Fibroblast of lung (primary cell): ENCODE measurements around the gene ZNF385A.

Experiments
- EZH2 ChIP-seq: IDR thresholded peaks from 2 replicates; pipeline ENCODE4 v1.5.1; 2012; ENCODE audit warnings: low read length, control low read depth, mild to moderate bottlenecking; ENCODE audit errors: missing control alignments
- TF ChIP-seq, protein P1 (sequence below), 2 donors: IDR thresholded peaks in 1 of 2; conservative IDR thresholded peaks in 1 of 2; 1 replicate in 1 of 2; 2 replicates in 1 of 2; pipeline ENCODE4 v1.5.1; 2011 to 2012; ENCODE audit warnings: low read length in 2 of 2, control low read depth in 1 of 2, inconsistent platforms in 1 of 2, low read depth in 1 of 2, mild to moderate bottlenecking in 1 of 2

- TF ChIP-seq, protein P1, sequence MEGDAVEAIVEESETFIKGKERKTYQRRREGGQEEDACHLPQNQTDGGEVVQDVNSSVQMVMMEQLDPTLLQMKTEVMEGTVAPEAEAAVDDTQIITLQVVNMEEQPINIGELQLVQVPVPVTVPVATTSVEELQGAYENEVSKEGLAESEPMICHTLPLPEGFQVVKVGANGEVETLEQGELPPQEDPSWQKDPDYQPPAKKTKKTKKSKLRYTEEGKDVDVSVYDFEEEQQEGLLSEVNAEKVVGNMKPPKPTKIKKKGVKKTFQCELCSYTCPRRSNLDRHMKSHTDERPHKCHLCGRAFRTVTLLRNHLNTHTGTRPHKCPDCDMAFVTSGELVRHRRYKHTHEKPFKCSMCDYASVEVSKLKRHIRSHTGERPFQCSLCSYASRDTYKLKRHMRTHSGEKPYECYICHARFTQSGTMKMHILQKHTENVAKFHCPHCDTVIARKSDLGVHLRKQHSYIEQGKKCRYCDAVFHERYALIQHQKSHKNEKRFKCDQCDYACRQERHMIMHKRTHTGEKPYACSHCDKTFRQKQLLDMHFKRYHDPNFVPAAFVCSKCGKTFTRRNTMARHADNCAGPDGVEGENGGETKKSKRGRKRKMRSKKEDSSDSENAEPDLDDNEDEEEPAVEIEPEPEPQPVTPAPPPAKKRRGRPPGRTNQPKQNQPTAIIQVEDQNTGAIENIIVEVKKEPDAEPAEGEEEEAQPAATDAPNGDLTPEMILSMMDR (conservative IDR thresholded peaks at IDR 0.05 in 1 of 2, IDR thresholded peaks at IDR 0.05 in 1 of 2; ENCODE audit: low read depth in 1 of 2, low read length in 2 of 2) = no peak
- TF ChIP-seq EZH2 = no peak
Measured at GRCh38 chr12:54412348-54412747, 27.8 kb upstream of the ZNF385A start.
